NAMALWA (cell line): ENCODE data around the gene GAPT.

Source experiments
- DNase-seq: peaks from one replicate; pipeline ENCODE4 v3.0.0-alpha.2; 2015; ENCODE audit warnings: low spot score

GAPT gene

GRCh38 chr5:58491216-58491892 is at the start of gene GAPT:
TSS of gene GAPT (plus strand) at chr5:58491435. CDS start at chr5:58494537, 3,102 bp downstream.
- DNase-seq: peak; percentile 12

GRCh38 chr5:58444805-58445204 is 46.4 kb upstream of the GAPT start:
- no peak for DNase-seq

GRCh38 chr5:58446024-58446423 is 45.2 kb upstream of the GAPT start:
- DNase-seq: peak; percentile 0

- DNase-seq: no peak
These were observed 44.0 kb upstream of the GAPT start for GRCh38 chr5:58447226-58447625.

GRCh38 chr5:58450018-58450417 is 41.2 kb upstream of the GAPT start:
- DNase-seq: no peak

GRCh38 chr5:58450811-58451629 is 40.2 kb upstream of the GAPT start:
- no peak for DNase-seq

GRCh38 chr5:58451732-58452565 is 39.3 kb upstream of the GAPT start:
- no peak for DNase-seq

GRCh38 chr5:58452566-58453258 is 38.5 kb upstream of the GAPT start:
- DNase-seq: no peak

GRCh38 chr5:58453306-58453705 is 37.9 kb upstream of the GAPT start:
- no peak for DNase-seq

GRCh38 chr5:58454025-58454424 is 37.2 kb upstream of the GAPT start:
- no peak for DNase-seq

- DNase-seq: no peak
These were observed 36.2 kb upstream of the GAPT start for GRCh38 chr5:58455066-58455465.

- no peak for DNase-seq
These were observed 35.8 kb upstream of the GAPT start for GRCh38 chr5:58455480-58455879.

GRCh38 chr5:58456026-58456425 is 35.2 kb upstream of the GAPT start:
- no peak for DNase-seq

- no peak for DNase-seq
These were observed 34.7 kb upstream of the GAPT start for GRCh38 chr5:58456486-58456885.

- DNase-seq: no peak
These were observed 34.2 kb upstream of the GAPT start for GRCh38 chr5:58457050-58457449.

GRCh38 chr5:58458141-58458742 is 33.0 kb upstream of the GAPT start:
- DNase-seq: no peak

- DNase-seq: no peak
These were observed 32.5 kb upstream of the GAPT start for GRCh38 chr5:58458743-58459145.

GRCh38 chr5:58459146-58460001 is 31.9 kb upstream of the GAPT start:
- DNase-seq: no peak

- DNase-seq: no peak
These were observed 31.1 kb upstream of the GAPT start, which contains the start of gene PLK2 for GRCh38 chr5:58460002-58460731. TSS of gene PLK2 (minus strand) at chr5:58460086. CDS start at chr5:58459959, 127 bp downstream.
